IMR-90 (cell line): ENCODE results near the gene ZC3H8. TPM values are rescaled to one million over a fixed set of nuclear protein-coding genes. Genes with fewer than 3 reads are reported as not detected.

Experiments used
- ATAC-seq: fragments of 200-7000 bp; cut with Tn5 transposase; 2 replicates; pipeline ENCODE4 v1.9.1; 2020; ENCODE audit warnings: low read depth, mild to moderate bottlenecking, moderate library complexity
- BruUV-seq: library from RNA; stranded (reverse); fragments of 400-500 nt; replicated peaks from 2 replicates; lab custom pipeline; 2021; lab: Mats Ljungman, UMichigan
- CTCF ChIA-PET: fragments of 300-600 bp; formaldehyde crosslinking; extraction: SDS; loops from one replicate; lab custom pipeline; 2021; ENCODE audit warnings: antibody characterized with exemption; lab: Yijun Ruan, JAX
- POLR2A ChIA-PET: fragments of 300-600 bp; sonication (Branson Sonifier 250); formaldehyde crosslinking; loops from one replicate; lab custom pipeline; 2022; ENCODE audit warnings: antibody characterized with exemption; ENCODE audit not compliant: unreplicated experiment; lab: Charles Lee
- DNase-seq: peaks from one replicate; pipeline ENCODE4 v3.0.0; 2013
- H2AFZ ChIP-seq: replicated peaks from 2 replicates; pipeline ENCODE3; 2013; ENCODE audit warnings: low read length, mild to moderate bottlenecking; ENCODE audit not compliant: poor library complexity
- H2AK5ac ChIP-seq: 2 replicates; pipeline ENCODE4 v1.6.1; 2013; ENCODE audit warnings: low read depth, low read length, inconsistent platforms
- H2AK9ac ChIP-seq: replicated peaks from 2 replicates; pipeline ENCODE3; 2013; ENCODE audit warnings: mild to moderate bottlenecking, low read depth, low read length, moderate library complexity; ENCODE audit not compliant: poor library complexity
- H2BK120ac ChIP-seq: 2 replicates; pipeline ENCODE4 v1.6.1; 2013; ENCODE audit warnings: low read depth, low read length, inconsistent platforms
- H2BK15ac ChIP-seq: 3 replicates; pipeline ENCODE4 v1.6.1; 2013; ENCODE audit warnings: low read depth, low read length, inconsistent platforms
- H2BK20ac ChIP-seq: 2 replicates; pipeline ENCODE4 v1.6.1; 2013; ENCODE audit warnings: low read depth, mild to moderate bottlenecking, inconsistent platforms, low read length, moderate library complexity
- H2BK5ac ChIP-seq: 2 replicates; pipeline ENCODE4 v1.6.1; 2013; ENCODE audit warnings: mild to moderate bottlenecking, low read depth, low read length, inconsistent platforms; ENCODE audit not compliant: poor library complexity, severe bottlenecking
- H3K14ac ChIP-seq: replicated peaks from 2 replicates; pipeline ENCODE4 v1.6.1; 2013; ENCODE audit warnings: low read depth, low read length, inconsistent platforms
- H3K18ac ChIP-seq: 2 replicates; pipeline ENCODE4 v1.6.1; 2013; ENCODE audit warnings: low read depth, low read length, control low read depth
- H3K23ac ChIP-seq: 2 replicates; pipeline ENCODE4 v1.6.1; 2013; ENCODE audit warnings: low read depth, low read length, inconsistent platforms
- H3K27ac ChIP-seq: 2 replicates; pipeline ENCODE4 v1.5.1; 2013; ENCODE audit warnings: mild to moderate bottlenecking, control low read depth, low read length; ENCODE audit not compliant: insufficient read depth
- H3K27me3 ChIP-seq: 2 replicates; pipeline ENCODE4 v1.6.1; 2013; ENCODE audit warnings: low read length; ENCODE audit not compliant: control insufficient read depth, insufficient read depth
- H3K36me3 ChIP-seq: 2 replicates; pipeline ENCODE4 v1.6.1; 2013; ENCODE audit warnings: low read length, mixed read lengths; ENCODE audit not compliant: control insufficient read depth, insufficient read depth
- H3K4ac ChIP-seq: 2 replicates; pipeline ENCODE4 v1.6.1; 2013; ENCODE audit warnings: low read depth, low read length, inconsistent platforms
- H3K4me1 ChIP-seq: 2 replicates; pipeline ENCODE4 v1.6.1; 2013; ENCODE audit warnings: low read length, mixed read lengths; ENCODE audit not compliant: control insufficient read depth, insufficient read depth
- H3K4me2 ChIP-seq: 2 replicates; pipeline ENCODE4 v1.6.1; 2013; ENCODE audit warnings: low read depth, mild to moderate bottlenecking, control low read depth, low read length, moderate library complexity
- H3K4me3 ChIP-seq: 2 replicates; pipeline ENCODE4 v1.5.1; 2013; ENCODE audit warnings: low read depth, mild to moderate bottlenecking, control low read depth, low read length, moderate library complexity; ENCODE audit not compliant: insufficient read depth
- H3K56ac ChIP-seq: 2 replicates; pipeline ENCODE4 v1.6.1; 2013; ENCODE audit warnings: low read length, inconsistent platforms; ENCODE audit not compliant: insufficient read depth; ENCODE audit errors: extremely low read depth
- H3K79me1 ChIP-seq, 2 experiments: 2 replicates each; pipeline ENCODE4 v1.6.1; 2013; ENCODE audit warnings: low read length in 2 of 2, inconsistent platforms in 1 of 2, low read depth in 1 of 2
- H3K9ac ChIP-seq: 2 replicates; pipeline ENCODE4 v1.6.1; 2013; ENCODE audit warnings: low read depth, low read length, control low read depth
- H3K9me1 ChIP-seq: 2 replicates; pipeline ENCODE4 v1.6.1; 2013; ENCODE audit warnings: low read length, inconsistent platforms; ENCODE audit not compliant: insufficient read depth
- H3K9me3 ChIP-seq: 2 replicates; pipeline ENCODE4 v1.6.1; 2013; ENCODE audit warnings: low read length; ENCODE audit not compliant: control insufficient read depth, insufficient read depth
- H4K20me1 ChIP-seq: 2 replicates; pipeline ENCODE4 v1.6.1; 2013; ENCODE audit warnings: low read length, inconsistent platforms; ENCODE audit not compliant: insufficient read depth
- H4K5ac ChIP-seq: 2 replicates; pipeline ENCODE4 v1.6.1; 2013; ENCODE audit warnings: mild to moderate bottlenecking, low read depth, low read length, control low read depth
- H4K8ac ChIP-seq, 2 experiments: 2 replicates each; pipeline ENCODE4 v1.6.1; 2013; ENCODE audit warnings: low read depth in 2 of 2, low read length in 2 of 2, control low read depth in 1 of 2, inconsistent platforms in 1 of 2
- H4K91ac ChIP-seq: 2 replicates; pipeline ENCODE4 v1.6.1; 2013; ENCODE audit warnings: low read depth, low read length, inconsistent platforms; ENCODE audit not compliant: insufficient read depth
- BHLHE40 ChIP-seq: fragments of 150-350 bp; IDR thresholded peaks from 2 replicates; pipeline ENCODE4 v1.6.1; 2016; ENCODE audit warnings: mild to moderate bottlenecking, low read depth, low read length
- FOS ChIP-seq: fragments of 150-350 bp; IDR thresholded peaks from 2 replicates; pipeline ENCODE4 v1.6.1; 2016; ENCODE audit warnings: low read depth, low read length
- MAZ ChIP-seq: IDR thresholded peaks from 2 replicates; pipeline ENCODE4 v1.6.1; 2012; ENCODE audit warnings: low read depth, mild to moderate bottlenecking, low read length, improper control_type of control experiment, moderate library complexity, borderline replicate concordance
- POLR2A ChIP-seq: IDR thresholded peaks from 2 replicates; pipeline ENCODE4 v1.6.1; 2012; ENCODE audit warnings: mild to moderate bottlenecking, low read depth, low read length
- SMC3 ChIP-seq: fragments of 150-350 bp; IDR thresholded peaks from 2 replicates; pipeline ENCODE4 v1.6.1; 2016; ENCODE audit warnings: low read depth, mild to moderate bottlenecking, antibody characterized with exemption, low read length, moderate library complexity
- WGBS, 2 experiments: methylation state at CpG; one replicate each; pipeline versions ENCODE4 v1.1.5 to v1.1.7; 2013; ENCODE audit warnings: missing lambda C conversion rate in 2 of 2; ENCODE audit not compliant: insufficient read length in 1 of 2; ENCODE audit errors: extremely low coverage in 2 of 2; 5-methylcytosine and 5-hydroxymethylcytosine counted together
- dilution Hi-C: fragments of 300-500 bp; cut with HindIII; formaldehyde crosslinking; loops from one replicate; pipeline ENCODE4 v1.14.3; 2018; ENCODE audit warnings: low sequenced_read_pairs; ENCODE audit not compliant: unreplicated experiment
- in situ Hi-C: fragments of 300-500 bp; cut with MboI; formaldehyde crosslinking; loops from 3 replicates; pipeline ENCODE4 v1.14.3; 2019; ENCODE audit warnings: low sequenced_read_pairs, inconsistent platforms, mixed read lengths
- intact Hi-C: fragments of 100-400 bp; cut with micrococcal nuclease; formaldehyde crosslinking; loops from 2 replicates; pipeline ENCODE4 v1.10.0; 2022
- polyA plus RNA-seq, 3 experiments: library from polyadenylated mRNA; depleted of rRNA; stranded (reverse); fragments of >200 nt; gene quantifications; 2 replicates each; pipeline ENCODE4 v1.2.3, GENCODE V29; 2012; ENCODE audit warnings: low replicate concordance in 1 of 3
- total RNA-seq: library from RNA; depleted of rRNA; stranded (reverse); fragments of >200 nt; gene quantifications from 2 replicates; pipeline ENCODE4 v1.2.3, GENCODE V29; 2012
- TF ChIP-seq, protein P1 (sequence below): fragments of 150-350 bp; IDR thresholded peaks from 2 replicates; pipeline ENCODE4 v1.6.1; 2017; ENCODE audit warnings: mild to moderate bottlenecking, antibody characterized with exemption, low read length, low read depth
- TF ChIP-seq, protein P2 (sequence below): conservative IDR thresholded peaks from 2 replicates; pipeline ENCODE4 v1.5.1; 2012; ENCODE audit warnings: mild to moderate bottlenecking, low read depth, low read length, improper control_type of control experiment

Gene ZC3H8
- total and polyA plus RNA-seq, 2 of the 4 experiments (the other 2 are of a cell fraction) = 0.18 to 1.6 TPM

DNA sequence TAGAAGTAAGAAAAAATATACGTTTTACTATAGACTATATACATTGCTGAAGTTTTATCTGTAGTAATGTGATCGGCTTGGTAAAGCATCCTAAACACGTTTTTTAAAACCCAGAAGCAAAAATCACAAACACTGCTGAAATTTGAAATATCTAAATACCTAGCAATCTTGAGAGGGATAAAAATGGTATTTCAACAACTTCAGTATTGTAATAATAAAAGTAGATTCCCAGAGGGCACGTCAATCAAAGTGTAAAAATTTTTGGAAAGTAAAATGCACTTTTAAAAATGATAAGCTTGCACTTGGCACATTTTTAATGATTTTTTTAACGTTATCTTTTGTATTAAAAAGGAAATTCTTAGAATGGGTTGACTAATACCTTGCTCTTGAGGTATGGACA lies 22.1 kb upstream of the ZC3H8 start:
- Histone ChIP-seq H3K9me3 (no peaks in the 10 kb centered on the region), H4K5ac (no peak overlapping the region), H2BK15ac (no peak overlapping the region), H3K14ac (no peak overlapping the region), H3K4ac (no peak overlapping the region), H4K20me1 (no peaks in the 10 kb centered on the region), H4K91ac (no peak overlapping the region), H2AK9ac (no peak overlapping the region), H3K18ac (no peak overlapping the region), H3K4me3 (no peak overlapping the region), H3K27me3 (no peaks in the 10 kb centered on the region), H3K23ac (no peak overlapping the region), H2BK5ac (no peak overlapping the region), H4K8ac (no peak overlapping the region), H3K4me2 (no peak overlapping the region), H3K4me1 (no peaks in the 10 kb centered on the region), H3K56ac (no peak overlapping the region), H2BK20ac (no peak overlapping the region), H2AFZ (no peak overlapping the region), H2AK5ac (no peak overlapping the region), H3K9me1 (no peaks in the 10 kb centered on the region), H3K27ac (no peak overlapping the region), H3K36me3 (no peaks in the 10 kb centered on the region), H3K9ac (no peak overlapping the region), H2BK120ac (no peak overlapping the region), H3K79me1 (no peaks in the 10 kb centered on the region; a peak in 1 of 4 replicates)
- in situ Hi-C loops = no loop called here
- TF ChIP-seq FOS (no peak), BHLHE40 (no peak), POLR2A (no peak), SMC3 (no peak), MAZ (no peak)
- TF ChIP-seq, protein P1, sequence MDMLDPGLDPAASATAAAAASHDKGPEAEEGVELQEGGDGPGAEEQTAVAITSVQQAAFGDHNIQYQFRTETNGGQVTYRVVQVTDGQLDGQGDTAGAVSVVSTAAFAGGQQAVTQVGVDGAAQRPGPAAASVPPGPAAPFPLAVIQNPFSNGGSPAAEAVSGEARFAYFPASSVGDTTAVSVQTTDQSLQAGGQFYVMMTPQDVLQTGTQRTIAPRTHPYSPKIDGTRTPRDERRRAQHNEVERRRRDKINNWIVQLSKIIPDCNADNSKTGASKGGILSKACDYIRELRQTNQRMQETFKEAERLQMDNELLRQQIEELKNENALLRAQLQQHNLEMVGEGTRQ = no peak
- TF ChIP-seq, protein P2, sequence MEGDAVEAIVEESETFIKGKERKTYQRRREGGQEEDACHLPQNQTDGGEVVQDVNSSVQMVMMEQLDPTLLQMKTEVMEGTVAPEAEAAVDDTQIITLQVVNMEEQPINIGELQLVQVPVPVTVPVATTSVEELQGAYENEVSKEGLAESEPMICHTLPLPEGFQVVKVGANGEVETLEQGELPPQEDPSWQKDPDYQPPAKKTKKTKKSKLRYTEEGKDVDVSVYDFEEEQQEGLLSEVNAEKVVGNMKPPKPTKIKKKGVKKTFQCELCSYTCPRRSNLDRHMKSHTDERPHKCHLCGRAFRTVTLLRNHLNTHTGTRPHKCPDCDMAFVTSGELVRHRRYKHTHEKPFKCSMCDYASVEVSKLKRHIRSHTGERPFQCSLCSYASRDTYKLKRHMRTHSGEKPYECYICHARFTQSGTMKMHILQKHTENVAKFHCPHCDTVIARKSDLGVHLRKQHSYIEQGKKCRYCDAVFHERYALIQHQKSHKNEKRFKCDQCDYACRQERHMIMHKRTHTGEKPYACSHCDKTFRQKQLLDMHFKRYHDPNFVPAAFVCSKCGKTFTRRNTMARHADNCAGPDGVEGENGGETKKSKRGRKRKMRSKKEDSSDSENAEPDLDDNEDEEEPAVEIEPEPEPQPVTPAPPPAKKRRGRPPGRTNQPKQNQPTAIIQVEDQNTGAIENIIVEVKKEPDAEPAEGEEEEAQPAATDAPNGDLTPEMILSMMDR = no peak
- intact Hi-C loops = loop anchor here (5.0 kb wide), 2 partner anchors 65 to 220 kb away; partner anchors contain the start of gene TMEM87B
- BruUV-seq = no TSS peak
- CTCF ChIA-PET = interaction anchor here (0.6 kb wide), 1 partner anchor 268 kb away, joined by 3 read pairs; no protein-coding TSS in a partner anchor
- 80% methylated on average over 1 of the region's 5 CpGs; no CpG with 5 or more reads in 1 of the 2 experiments for WGBS, 2 experiments
- dilution Hi-C loops = no loop called here
- DNase-seq (no peak), ATAC-seq (no peak)
- POLR2A ChIA-PET = no interaction called here
